Measurements from ENCODE around the gene RFX3. TPM values are rescaled to one million over a fixed set of nuclear protein-coding genes. Genes with fewer than 3 reads are reported as not detected.

Gene RFX3
- total RNA-seq, 1 donor: 3.1 TPM

DNA sequence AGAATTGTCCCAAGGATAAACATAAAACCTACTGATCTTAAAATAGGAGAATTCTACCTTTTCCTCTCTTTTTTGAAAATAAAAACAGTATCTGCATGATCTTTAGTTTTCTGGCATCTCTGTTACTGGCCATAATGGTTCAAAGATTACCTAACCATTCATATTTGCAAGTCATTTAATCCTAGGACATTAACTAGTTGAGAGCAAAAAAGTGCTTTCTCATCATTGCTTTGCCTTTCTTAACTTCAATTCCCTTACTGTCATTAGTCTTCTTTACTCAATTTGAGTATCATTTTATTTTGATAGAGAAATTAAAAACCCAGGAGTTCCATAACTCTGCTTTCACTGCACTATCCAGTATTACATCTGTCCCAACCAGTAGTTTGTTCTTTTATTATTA lies 68.6 kb downstream of the RFX3 start:
- TF ChIP-seq CTCF (IDR thresholded peaks at IDR 0.05; ENCODE audit: insufficient read depth, low read length): no peak
- H3K4me3 ChIP-seq (ENCODE audit: low read depth, low read length): no peak overlapping the region
- no peak for DNase-seq (ENCODE audit: low read depth)

DNA sequence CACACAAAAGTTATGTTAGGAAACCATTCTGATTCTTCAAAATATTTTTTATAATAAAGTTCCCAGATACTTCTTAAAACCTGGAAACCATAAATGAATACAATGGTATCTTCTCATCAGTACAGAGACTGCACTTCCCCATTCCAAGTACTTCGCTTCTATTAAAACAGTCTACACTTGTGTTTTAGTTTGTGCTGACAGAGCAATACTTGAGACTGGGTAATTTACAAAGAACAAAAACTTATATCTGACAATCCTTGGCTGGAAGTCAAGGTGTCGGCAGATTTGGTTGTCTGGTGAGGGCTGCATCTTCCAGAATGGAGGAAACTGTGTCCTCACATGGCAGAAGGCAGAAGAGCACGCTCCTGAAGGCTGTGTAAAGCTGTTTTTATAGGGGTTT lies 70.1 kb downstream of the RFX3 start:
- DNase-seq (ENCODE audit: low read depth): no peak
- TF ChIP-seq CTCF (IDR thresholded peaks at IDR 0.05; ENCODE audit: insufficient read depth, low read length): no peak

DNA sequence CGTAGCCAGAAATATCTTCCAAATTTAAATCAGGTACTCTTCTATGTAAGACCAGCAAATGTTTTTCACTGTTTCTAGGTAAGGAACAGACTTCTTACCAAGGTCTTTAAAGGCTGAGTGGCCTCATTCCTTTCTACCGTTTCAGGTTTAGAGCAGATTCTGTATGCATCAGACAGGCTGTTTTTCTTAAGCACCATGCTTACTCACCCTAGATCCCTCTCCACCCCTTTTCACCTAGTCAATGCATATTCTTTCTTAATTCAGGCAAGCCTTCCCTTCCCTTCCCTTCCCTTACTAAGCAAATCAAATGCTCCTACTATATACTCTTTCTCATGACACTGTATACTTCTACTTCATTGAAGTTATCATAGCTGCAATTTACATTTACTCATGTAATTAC lies 70.7 kb downstream of the RFX3 start:
- no peak overlapping the region for H3K4me3 ChIP-seq (ENCODE audit: low read depth, low read length)
- TF ChIP-seq CTCF (IDR thresholded peaks at IDR 0.05; ENCODE audit: insufficient read depth, low read length): no peak
- DNase-seq (ENCODE audit: low read depth): no peak

More for the DNA sequence above, 70.1 kb downstream of the RFX3 start:
- H3K4me3 ChIP-seq (ENCODE audit: low read depth, low read length): no peak overlapping the region

GRCh38 chr9:3451956-3452355 lies 73.8 kb downstream of the RFX3 start:
- DNase-seq (ENCODE audit: low read depth): no peak
- TF ChIP-seq CTCF (IDR thresholded peaks at IDR 0.05; ENCODE audit: insufficient read depth, low read length): no peak
- H3K4me3 ChIP-seq (ENCODE audit: low read depth, low read length): no peak overlapping the region

DNA sequence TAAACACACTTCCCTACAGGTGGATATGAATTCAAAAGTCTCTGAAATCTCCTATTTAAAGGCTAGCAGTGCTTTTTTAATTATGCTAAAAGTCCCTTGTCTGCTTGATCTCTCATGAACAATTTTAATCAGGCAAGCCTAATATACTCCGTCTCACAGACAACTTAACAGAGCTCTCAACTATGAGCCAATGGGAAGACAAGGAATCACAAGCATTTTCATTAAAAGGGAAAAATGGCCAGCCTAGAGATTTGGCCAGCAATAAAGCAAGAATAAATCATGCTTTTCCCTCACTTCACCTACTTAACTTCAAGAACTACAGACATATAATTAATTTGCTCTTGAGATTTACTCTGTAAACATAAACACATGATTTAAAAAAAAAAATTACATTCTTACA lies 78.0 kb downstream of the RFX3 start:
- no peak for TF ChIP-seq CTCF (IDR thresholded peaks at IDR 0.05; ENCODE audit: insufficient read depth, low read length)
- no peak for DNase-seq (ENCODE audit: low read depth)
- no peak overlapping the region for H3K4me3 ChIP-seq (ENCODE audit: low read depth, low read length)

- no peak for DNase-seq (ENCODE audit: low read depth)
- H3K4me3 ChIP-seq (ENCODE audit: low read depth, low read length): no peak overlapping the region
These were observed 78.7 kb downstream of the RFX3 start for GRCh38 chr9:3447143-3447542.

More at GRCh38 chr9:3447143-3447542, 78.7 kb downstream of the RFX3 start:
- no peak for TF ChIP-seq CTCF (IDR thresholded peaks at IDR 0.05; ENCODE audit: insufficient read depth, low read length)
